Germinal center (tissue), 1 donor: ENCODE results near the gene ARHGEF10L.

ENCODE experiments used
- DNase-seq: peaks from one replicate; pipeline ENCODE4 v3.0.0; 2012; ENCODE audit warnings: mixed read lengths, low spot score

Gene ARHGEF10L

DNA sequence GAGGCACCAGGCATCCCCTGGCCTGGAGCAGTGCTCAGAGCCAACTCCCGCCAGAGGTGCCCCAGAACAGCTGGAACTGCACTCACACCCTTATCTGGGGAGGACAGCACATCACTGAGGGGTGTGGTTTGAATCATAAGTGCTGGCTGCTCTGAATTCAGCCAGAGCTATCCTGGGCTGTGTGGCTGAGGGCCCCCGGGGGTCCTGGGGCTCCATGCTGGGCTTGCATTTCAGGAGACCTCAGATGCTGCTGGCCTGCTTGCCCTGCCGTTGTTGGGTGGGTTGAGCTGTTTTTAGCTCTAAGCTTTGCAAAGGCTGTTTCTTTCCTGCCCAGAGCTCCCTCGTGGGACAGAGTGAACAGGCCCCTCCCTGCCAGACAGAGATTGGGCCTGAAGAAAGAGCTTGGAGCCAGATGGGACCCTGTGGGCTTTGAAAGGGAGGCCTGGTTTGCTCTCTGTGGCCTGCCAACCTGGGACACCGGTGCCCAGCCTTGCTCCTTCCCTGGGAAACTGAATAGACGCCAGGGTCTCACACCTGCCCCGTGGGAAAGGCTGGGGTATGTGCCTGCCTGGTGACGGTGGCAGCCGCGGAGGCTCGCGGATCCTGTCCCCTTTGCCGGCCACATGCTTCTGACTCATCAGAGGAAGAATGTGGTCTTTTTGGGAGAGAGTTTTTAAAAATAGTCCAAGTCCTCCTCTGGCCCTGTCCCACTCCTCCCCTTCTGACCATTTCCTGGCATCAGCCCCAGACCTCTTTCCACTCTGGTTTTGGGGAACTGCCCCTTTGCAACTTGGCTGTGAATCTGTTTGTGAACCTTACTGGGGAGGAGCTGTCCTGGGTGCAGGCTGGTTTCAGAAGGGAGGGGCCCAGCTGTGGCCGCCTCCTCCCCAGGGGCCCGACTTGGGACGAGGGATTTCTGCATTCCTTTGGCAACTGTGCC lies 30.0 kb downstream of the ARHGEF10L start:
- DNase-seq = no peak

GRCh38 chr1:17570228-17570627 lies 30.7 kb downstream of the ARHGEF10L start:
- DNase-seq = no peak

- DNase-seq = peak; percentile 21
These were observed 32.9 kb downstream of the ARHGEF10L start for GRCh38 chr1:17572264-17572985.

GRCh38 chr1:17573518-17574041 lies 34.1 kb downstream of the ARHGEF10L start:
- no peak for DNase-seq

DNA sequence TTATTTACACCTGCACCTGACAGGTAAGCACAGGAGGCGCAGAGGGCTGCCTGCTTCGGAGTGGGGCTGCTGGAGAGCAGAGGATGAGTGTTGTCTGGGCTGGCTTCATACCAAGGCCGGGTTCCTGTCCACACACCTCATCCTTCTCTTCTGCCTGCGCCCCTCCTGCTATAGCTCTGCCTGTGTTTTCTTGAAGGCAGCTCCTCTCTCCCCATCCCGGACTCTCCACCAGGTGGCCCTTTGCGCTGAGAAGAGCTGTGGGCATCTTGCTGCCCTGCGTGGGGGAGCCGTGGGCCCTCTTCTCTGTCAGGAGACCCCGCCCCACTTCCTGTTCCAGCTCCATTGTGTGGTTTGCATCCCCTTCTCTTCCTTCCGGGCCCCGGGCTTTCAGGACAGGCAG lies 35.0 kb downstream of the ARHGEF10L start:
- DNase-seq = no peak

- no peak for DNase-seq
These were observed 36.5 kb downstream of the ARHGEF10L start for GRCh38 chr1:17575797-17576518.

- DNase-seq = no peak
These were observed 37.0 kb downstream of the ARHGEF10L start for GRCh38 chr1:17576519-17576853.

DNA sequence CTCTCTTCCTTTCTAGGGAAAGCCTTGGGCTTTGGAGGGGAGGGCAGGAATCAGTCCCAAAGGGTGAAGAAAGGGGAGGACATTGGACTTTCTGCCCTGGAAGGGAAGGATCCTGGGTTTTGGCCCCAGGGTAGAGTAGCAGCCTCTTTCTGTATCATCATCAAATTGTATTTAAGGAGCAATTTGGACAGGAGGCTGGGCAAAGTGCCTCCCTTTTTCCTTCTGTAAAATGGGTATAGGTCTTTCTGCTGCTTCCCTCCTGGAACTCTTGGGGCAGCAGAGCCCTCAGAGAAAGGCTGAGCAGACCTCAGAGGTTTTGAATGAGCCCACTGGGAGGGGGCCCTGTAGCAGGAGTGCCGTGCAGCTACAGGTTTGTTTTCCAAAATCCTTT lies 38.4 kb downstream of the ARHGEF10L start:
- DNase-seq = no peak

- DNase-seq = no peak
These were observed 40.7 kb downstream of the ARHGEF10L start for GRCh38 chr1:17579951-17580939.

- no peak for DNase-seq
These were observed 42.1 kb downstream of the ARHGEF10L start for GRCh38 chr1:17581389-17582123.

GRCh38 chr1:17582124-17582774 lies 42.8 kb downstream of the ARHGEF10L start:
- no peak for DNase-seq

GRCh38 chr1:17584539-17584938 lies 45.0 kb downstream of the ARHGEF10L start:
- no peak for DNase-seq

DNA sequence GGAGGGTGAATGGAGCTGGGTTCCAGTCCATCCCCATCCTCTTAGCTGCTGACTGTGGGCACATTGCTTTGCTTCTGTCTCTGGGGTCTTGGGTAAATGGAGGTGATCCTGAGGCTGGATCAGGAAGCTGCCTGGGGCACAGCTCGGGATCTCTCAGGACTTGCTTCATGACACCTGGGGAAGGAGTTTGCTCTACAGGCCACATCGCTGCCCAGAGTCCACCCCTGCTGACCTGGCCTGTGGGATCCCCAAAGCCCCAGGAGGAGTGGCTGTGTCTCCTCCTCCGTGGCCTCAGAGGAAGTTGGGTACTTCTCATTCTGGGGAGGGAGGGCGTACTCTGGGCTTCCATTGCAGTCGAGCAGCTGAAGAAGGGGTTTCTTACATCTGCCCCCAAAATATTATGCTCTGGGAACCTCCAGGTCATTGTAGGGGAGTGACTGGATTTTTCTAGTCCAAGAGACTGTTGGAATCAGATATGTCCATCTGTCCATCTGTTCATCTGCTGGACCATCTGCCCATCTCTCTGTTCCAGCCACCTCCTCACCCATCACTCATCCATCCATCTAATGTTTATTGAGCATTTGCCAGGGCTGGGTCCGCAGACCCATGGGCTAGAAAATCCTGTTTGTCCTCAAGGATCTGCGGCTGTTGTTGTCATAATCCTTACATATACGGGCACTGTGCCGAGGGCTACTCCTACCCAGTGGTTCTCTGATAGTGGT lies 45.9 kb downstream of the ARHGEF10L start:
- no peak for DNase-seq

GRCh38 chr1:17586172-17586964 lies 46.9 kb downstream of the ARHGEF10L start:
- DNase-seq = no peak

- no peak for DNase-seq
These were observed 48.2 kb downstream of the ARHGEF10L start for GRCh38 chr1:17587693-17588047.

DNA sequence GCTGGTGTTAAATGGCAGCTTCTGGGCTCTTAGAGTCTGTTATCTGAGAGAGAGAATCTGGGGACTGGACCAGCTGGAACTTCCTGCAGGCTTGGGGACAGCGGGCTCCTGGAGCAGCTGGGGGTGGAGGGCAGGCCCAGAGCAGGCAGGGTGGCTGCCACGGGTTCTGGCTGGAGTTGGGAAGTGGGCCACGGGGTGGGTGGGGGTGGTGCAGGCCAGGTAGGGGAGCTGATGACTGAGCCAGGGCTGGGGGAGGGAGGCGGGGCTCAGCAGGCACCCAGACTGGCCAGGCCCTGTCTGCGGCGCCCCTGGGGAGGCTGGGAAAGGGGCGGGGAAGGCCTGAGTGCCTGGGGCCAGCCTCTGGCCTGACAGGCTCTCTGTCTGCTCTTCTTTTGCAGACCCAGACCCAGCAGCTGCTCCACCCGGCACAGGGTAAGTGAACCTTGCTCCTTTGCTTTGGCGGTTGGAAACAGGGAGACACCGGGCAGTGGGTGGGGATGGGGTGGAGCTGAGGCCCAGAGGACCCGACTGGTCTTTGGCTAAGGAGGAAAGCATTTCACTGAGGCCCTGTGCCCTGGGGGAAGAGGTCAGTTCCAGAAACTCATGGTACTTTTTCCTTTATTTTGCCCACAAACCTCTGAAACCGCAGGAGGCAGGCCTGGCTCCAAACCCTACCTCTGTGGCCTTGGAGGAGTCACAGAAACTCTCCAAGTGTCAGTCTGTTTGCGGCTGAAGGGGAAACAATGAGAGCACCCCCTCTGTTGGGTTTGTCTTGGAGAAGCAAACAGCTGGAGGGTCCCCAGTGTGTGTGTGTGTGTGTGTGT lies 48.8 kb downstream of the ARHGEF10L start:
- DNase-seq = no peak

DNA sequence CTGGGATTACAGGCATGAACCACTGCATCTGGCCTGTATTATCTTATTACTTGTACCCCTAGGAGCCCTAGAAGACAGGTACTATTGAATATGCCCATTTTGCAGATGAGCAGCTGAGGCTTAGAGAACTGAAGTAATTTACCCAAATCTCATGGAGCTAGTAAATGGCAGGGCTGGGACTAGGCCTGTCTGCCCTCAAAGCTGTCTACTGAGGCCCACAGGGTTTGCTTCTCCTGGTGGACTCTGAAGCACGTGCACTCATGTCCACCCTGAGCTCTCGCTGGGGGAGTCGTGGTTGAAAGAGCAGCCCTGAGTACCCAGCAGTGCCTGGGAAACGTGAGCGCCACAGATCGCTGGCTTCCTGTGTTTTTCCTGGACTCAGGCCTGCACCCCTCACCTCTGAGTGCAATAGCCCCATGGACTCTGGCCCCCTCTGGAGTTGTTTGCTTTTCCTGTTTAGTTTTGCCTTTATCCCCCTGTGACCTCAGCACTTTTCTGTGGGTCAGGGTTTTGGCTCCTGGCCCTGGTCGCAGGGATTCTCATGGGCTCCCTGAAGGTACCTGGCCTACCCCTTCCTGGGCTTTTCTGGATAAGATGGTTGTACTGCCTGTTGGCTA lies 52.4 kb downstream of the ARHGEF10L start:
- no peak for DNase-seq
